ENCODE results near the gene CCNY. TPM values are rescaled to one million over a fixed set of nuclear protein-coding genes. Genes with fewer than 3 reads are reported as not detected.
A peak's percentile ranks its signal among the peaks of the same experiment; 100 is the strongest.

Gene CCNY
- total and polyA plus RNA-seq, 8 donors, result 10.6 to 41.7 (median 26.6) TPM

DNA sequence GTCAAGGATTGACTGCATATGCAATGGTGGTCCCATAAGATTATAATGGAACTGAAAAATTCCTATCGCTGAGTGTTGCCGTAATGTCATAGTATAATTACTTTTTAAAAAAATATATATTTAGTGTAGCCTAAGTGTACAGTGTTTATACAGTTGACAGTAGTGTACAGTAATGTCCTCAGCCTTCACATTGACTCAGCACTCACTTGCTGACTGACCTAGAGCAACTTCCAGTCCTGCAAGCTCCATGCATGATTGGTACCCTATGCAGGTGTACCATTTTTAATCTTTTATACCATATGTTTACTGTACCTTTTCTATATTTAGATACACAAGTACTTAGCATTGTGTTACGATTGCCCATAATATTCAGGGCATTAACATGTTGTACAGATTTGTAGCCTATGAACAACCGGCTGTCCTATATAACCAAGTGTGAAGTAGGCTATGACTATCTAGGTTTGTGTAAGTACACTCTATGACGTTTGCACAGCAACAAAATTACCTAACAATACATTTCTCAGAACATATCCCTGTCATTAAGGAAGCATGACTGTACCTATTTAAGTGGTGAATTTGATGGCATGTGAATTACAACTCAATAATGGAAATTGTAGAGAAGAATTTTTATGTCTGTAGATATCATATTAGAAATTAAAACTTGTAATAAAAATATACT, 40.9 kb downstream of the CCNY start:
- ATAC-seq, result no peak

DNA sequence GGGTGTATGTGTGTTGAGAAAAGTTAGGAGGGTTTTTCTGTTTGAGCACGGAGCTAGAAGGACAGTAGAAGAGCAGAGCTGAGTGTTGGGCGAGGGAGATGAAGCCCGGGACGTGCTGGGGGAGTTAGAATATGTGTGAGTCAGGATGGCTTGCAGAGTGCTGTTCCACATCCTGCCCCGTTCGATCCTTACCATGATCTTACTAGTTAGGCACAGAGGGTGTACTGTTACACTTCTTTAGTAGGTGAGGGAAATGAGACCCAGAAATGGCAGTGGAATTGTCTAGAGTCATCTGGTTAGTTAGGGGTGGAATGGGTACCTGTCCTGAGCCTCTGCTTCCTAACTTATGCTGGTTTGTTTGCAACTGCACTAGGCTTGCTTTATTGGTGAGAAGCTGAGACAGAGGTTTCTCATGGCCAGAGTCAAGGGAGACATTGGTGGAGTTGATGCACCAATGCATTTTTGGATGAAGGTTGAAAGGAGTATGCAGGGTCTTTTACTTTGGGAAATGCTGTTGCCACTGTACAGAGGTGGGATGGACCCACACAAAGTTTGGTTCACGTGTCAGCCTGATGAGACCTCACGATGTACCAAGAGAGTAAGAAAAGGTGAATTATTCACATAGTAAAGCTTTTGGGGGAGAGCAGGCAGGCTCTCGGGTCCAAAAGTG, 42.4 kb downstream of the CCNY start:
- Histone ChIP-seq H3K4me3 (no peak overlapping the region), H3K27me3 (no peaks in the 10 kb centered on the region), H3K36me3 (no peaks in the 10 kb centered on the region), H3K27ac (peak overlapping the region in 2 of 4 donors; percentile 33 to 35), H3K4me1 (peaks cover 0 to 21% (median 0%) of the 10 kb centered on the region in 3 donors), H3K9me3 (no peaks in the 10 kb centered on the region)
- DNase-seq, result no peak
- intact Hi-C loops (cut with DNase I), result no loop called here
- 86 to 89% methylated on average over 9 of the region's 9 CpGs for WGBS, 2 donors
- no peak for ATAC-seq
- FAIRE-seq, result no peak
- TF ChIP-seq, protein P1, sequence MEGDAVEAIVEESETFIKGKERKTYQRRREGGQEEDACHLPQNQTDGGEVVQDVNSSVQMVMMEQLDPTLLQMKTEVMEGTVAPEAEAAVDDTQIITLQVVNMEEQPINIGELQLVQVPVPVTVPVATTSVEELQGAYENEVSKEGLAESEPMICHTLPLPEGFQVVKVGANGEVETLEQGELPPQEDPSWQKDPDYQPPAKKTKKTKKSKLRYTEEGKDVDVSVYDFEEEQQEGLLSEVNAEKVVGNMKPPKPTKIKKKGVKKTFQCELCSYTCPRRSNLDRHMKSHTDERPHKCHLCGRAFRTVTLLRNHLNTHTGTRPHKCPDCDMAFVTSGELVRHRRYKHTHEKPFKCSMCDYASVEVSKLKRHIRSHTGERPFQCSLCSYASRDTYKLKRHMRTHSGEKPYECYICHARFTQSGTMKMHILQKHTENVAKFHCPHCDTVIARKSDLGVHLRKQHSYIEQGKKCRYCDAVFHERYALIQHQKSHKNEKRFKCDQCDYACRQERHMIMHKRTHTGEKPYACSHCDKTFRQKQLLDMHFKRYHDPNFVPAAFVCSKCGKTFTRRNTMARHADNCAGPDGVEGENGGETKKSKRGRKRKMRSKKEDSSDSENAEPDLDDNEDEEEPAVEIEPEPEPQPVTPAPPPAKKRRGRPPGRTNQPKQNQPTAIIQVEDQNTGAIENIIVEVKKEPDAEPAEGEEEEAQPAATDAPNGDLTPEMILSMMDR (IDR thresholded peaks at IDR 0.05), result no peak

More for the DNA sequence above, 40.9 kb downstream of the CCNY start:
- TF ChIP-seq, protein P1 (IDR thresholded peaks at IDR 0.05), result no peak
- 80 to 83% methylated on average over 5 of the region's 5 CpGs for WGBS, 2 donors
- intact Hi-C loops (cut with DNase I), result no loop called here
- no peak for DNase-seq
- no peak overlapping the region for H3K4me3 ChIP-seq
- H3K27ac ChIP-seq, result no peak overlapping the region
- no peaks in the 10 kb centered on the region for H3K27me3 ChIP-seq
- no peak for FAIRE-seq
- H3K9me3 ChIP-seq, result no peaks in the 10 kb centered on the region
- no peaks in the 10 kb centered on the region for H3K36me3 ChIP-seq
- peaks cover 0 to 17% (median 0%) of the 10 kb centered on the region in 3 donors for H3K4me1 ChIP-seq

DNA sequence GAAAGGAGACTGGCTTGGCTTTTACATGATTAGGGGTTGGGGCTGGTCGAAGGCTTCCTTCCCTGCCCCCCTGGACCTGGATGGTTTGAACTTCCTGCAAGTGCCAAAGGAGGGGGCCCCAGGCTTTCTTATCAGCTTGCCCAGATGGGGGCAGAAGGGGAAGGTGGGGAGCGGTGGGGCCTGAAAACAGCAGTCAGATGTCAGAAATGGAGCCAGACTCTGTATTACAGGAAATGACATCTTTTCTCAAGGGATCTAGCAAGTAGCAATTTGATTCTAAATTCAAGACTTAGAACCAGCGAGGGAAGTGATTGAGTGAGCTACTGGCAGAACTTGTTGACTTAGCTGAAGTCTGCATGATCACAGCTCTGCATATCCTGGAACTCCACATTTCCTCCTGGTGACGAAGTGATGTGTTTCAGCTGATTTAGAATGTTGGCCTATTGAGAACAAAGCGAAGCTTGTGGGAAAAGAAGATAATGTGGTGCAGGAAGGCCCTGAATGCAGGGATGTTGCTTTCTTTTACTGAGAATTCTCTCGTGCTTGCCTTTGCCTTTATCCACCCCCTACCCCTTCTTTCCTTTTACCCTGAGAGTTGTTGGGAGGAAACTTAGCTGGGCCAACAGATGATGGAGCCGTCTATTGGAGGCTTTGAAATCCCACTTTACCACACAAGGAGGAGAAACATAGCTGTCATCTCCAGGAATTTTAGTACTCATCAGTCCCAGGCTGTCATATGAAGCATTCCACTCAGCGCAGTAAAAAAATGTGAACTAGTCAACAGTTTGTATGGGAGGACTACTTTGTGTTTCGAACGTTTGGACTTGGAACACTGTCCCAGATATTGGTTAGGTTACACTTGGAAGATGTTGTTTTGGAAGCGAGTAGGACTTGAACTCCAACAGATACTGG, 43.2 kb downstream of the CCNY start:
- intact Hi-C loops (cut with DNase I), result no loop called here
- FAIRE-seq (no peak), DNase-seq (no peak), ATAC-seq (peak in 3 of 4 donors; percentile 77 to 90 (median 80))
- 67 to 69% methylated on average over 11 of the region's 11 CpGs for WGBS, 2 donors
- Histone ChIP-seq H3K4me3 (no peak overlapping the region), H3K27ac (peak overlapping the region in 2 of 4 donors; percentile 33 to 35), H3K9me3 (no peaks in the 10 kb centered on the region), H3K4me1 (peaks cover 0 to 19% (median 0%) of the 10 kb centered on the region in 3 donors), H3K27me3 (no peaks in the 10 kb centered on the region), H3K36me3 (no peaks in the 10 kb centered on the region)
- TF ChIP-seq, protein P1 (IDR thresholded peaks at IDR 0.05), result no peak

DNA sequence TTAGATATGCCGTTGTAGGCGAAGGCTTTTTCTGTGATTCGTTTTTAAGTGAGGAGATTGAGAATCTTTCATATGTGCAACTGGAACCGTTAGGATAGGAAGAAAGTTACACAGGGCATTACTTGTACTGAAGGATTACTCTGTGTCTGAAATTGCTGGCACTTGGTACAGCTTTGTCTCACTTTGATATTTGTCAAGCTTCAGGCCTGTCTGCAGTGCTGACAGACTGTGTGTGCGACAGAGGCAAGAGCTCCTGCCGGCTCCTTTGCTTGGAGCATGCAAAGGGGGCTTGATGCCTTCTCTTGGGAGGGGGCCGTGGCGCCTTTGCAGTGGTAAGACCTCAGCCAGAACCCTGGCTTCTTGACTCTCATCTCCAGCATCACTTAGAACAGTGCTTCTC, 45.8 kb downstream of the CCNY start:
- intact Hi-C loops (cut with DNase I), result no loop called here
- Histone ChIP-seq H3K4me3 (no peak overlapping the region), H3K27me3 (no peaks in the 10 kb centered on the region), H3K4me1 (peaks cover 0 to 28% (median 0%) of the 10 kb centered on the region in 3 donors), H3K27ac (no peak overlapping the region), H3K9me3 (no peaks in the 10 kb centered on the region), H3K36me3 (no peaks in the 10 kb centered on the region)
- TF ChIP-seq, protein P1 (IDR thresholded peaks at IDR 0.05), result no peak
- WGBS, 2 donors, result 85 to 87% methylated on average over 8 of the region's 8 CpGs
- no peak for DNase-seq
- ATAC-seq, result no peak
- no peak for FAIRE-seq
